Memory B cell (primary cell): ENCODE data around the gene OTUD4.
"Not testable (repeated sequence)": the region's sequence is repeated elsewhere in the genome, so short reads cannot be mapped to it uniquely, and the experiment has no call there.

Experiments
- ATAC-seq: fragments of 150-1000 bp; cut with Tn5 transposase; 2 replicates; pipeline ENCODE4 v1.10.0; 2021; ENCODE audit warnings: low read depth, mild to moderate bottlenecking, moderate library complexity
- DNase-seq, 2 donors: peaks; one replicate each; pipeline ENCODE4 v3.0.0; 2022; ENCODE audit warnings: low spot score in 2 of 2
- H3K27ac Mint-ChIP-seq: one replicate; pipeline ENCODE4 v1.8.0; 2022; ENCODE audit warnings: mild to moderate bottlenecking, moderate library complexity, mixed read lengths
- H3K27me3 Mint-ChIP-seq: one replicate; pipeline ENCODE4 v1.8.0; 2022; ENCODE audit warnings: mixed read lengths
- H3K36me3 Mint-ChIP-seq: one replicate; pipeline ENCODE4 v1.8.0; 2022; ENCODE audit warnings: mild to moderate bottlenecking, mixed read lengths
- H3K4me1 Mint-ChIP-seq: one replicate; pipeline ENCODE4 v1.8.0; 2022; ENCODE audit warnings: mixed read lengths
- H3K4me3 Mint-ChIP-seq: one replicate; pipeline ENCODE4 v1.8.0; 2022; ENCODE audit warnings: mild to moderate bottlenecking, moderate library complexity, mixed read lengths
- H3K9me3 Mint-ChIP-seq: one replicate; pipeline ENCODE4 v1.8.0; 2022; ENCODE audit warnings: mixed read lengths

OTUD4 gene

DNA sequence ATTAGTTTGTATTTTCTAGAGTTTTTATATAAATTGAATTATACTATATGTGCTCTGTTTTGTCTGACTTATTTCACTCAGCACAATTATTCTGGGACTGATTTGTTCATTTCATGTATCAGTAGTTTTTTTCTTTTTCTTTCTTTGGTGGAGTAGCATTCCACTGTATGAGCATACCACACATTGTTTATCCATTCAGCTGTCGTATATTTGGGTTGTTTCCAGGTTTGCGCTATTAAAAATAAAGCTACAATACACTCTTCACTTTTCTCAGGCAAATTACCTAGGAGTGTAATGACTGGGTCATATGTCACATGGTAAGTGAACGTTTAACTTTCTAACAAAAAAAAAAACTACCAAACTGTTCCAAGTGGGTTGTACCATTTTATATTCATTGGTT, 9.6 kb upstream of the OTUD4 start:
- DNase-seq (no peak), ATAC-seq (no peak)
- Mint-ChIP-seq H3K4me1 (peaks cover 9% of the 10 kb centered on the region), H3K4me3 (no peak overlapping the region), H3K27me3 (peaks cover 2% of the 10 kb centered on the region), H3K27ac (no peak overlapping the region), H3K9me3 (no peaks in the 10 kb centered on the region), H3K36me3 (no peaks in the 10 kb centered on the region)

DNA sequence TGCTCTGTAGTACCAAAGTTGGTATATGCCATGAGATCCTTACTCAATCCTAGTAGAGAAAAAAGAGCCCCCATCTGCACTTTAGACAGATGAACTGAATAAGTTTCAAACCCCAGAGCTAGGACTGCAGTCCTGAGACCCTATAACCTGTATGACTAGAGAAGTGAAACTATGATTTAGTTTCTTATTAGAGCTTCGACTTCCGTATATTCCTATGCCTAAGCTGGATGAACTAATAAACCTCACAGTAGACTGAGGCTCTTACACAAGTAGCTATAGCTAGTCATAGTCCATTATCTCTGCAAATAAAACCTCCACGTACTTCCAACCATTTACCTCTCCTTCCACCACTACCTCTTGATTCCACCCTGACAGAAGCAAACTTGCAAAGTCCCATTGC, 6.3 kb upstream of the OTUD4 start:
- Mint-ChIP-seq H3K27ac (peak overlapping the region; percentile 4), H3K9me3 (no peaks in the 10 kb centered on the region), H3K4me1 (peaks cover 6% of the 10 kb centered on the region), H3K36me3 (no peaks in the 10 kb centered on the region), H3K27me3 (no peaks in the 10 kb centered on the region), H3K4me3 (no peak overlapping the region)
- DNase-seq (no peak), ATAC-seq (peak; percentile 100)

DNA sequence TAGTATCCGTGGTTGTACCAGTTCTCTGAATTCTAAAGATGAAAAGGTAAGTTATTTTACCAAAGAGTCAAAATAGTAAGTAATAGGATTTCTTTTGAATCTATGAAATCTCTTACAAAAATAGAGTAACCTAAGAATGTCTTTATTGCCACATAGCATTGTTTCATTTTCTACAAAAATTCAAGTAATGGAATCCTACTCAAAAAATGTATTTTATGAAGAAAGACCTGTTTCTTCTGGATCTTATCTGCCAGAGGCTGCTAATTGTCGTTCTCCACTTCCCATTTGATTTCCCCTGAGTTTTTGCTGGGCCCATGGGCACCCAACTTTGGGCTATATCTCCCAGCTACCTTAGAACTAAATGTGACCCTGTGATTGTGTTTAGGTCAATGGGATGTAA, 3.2 kb upstream of the OTUD4 start:
- Mint-ChIP-seq H3K36me3 (no peaks in the 10 kb centered on the region), H3K27ac (no peak overlapping the region), H3K4me1 (peaks cover 15% of the 10 kb centered on the region), H3K9me3 (no peaks in the 10 kb centered on the region), H3K4me3 (no peak overlapping the region), H3K27me3 (no peaks in the 10 kb centered on the region)
- DNase-seq (no peak), ATAC-seq (no peak)

GRCh38 chr4:145183023-145183422, 2.6 kb upstream of the OTUD4 start:
- ATAC-seq, result no peak

GRCh38 chr4:145182222-145182621, 1.8 kb upstream of the OTUD4 start:
- Mint-ChIP-seq H3K36me3 (no peaks in the 10 kb centered on the region), H3K9me3 (no peaks in the 10 kb centered on the region), H3K4me1 (peaks cover 23% of the 10 kb centered on the region), H3K27me3 (no peaks in the 10 kb centered on the region), H3K27ac (no peak overlapping the region), H3K4me3 (peak overlapping the region; percentile 14)
- no peak for ATAC-seq
- no peak for DNase-seq

More at GRCh38 chr4:145183023-145183422, 2.6 kb upstream of the OTUD4 start:
- H3K36me3 Mint-ChIP-seq, result no peaks in the 10 kb centered on the region
- no peaks in the 10 kb centered on the region for H3K9me3 Mint-ChIP-seq
- DNase-seq, result no peak
- H3K27me3 Mint-ChIP-seq, result no peaks in the 10 kb centered on the region
- no peak overlapping the region for H3K27ac Mint-ChIP-seq
- H3K4me3 Mint-ChIP-seq, result no peak overlapping the region
- peaks cover 18% of the 10 kb centered on the region for H3K4me1 Mint-ChIP-seq

DNA sequence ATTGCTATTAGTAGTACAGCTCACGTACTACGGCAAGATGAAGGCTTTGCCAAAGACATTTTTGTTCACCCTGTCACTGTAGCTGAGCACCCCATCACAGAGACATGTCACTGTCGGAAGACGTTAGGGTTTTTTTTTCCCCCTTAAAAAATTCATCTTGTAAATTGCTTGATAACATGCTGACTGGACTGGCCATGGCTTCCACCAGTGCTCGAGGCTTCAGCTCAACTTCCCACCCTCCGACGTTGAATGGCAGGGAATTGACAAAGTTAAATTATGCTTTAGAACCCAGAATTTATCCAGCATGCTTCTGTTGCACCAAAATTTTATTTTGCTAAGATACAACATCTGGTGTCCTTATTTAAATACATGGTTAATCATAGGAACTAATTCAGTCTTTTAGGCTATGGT, 707 bp upstream of the OTUD4 start:
- H3K9me3 Mint-ChIP-seq, result no peaks in the 10 kb centered on the region
- no peak for DNase-seq
- ATAC-seq, result no peak
- peaks cover 22% of the 10 kb centered on the region for H3K4me1 Mint-ChIP-seq
- no peaks in the 10 kb centered on the region for H3K27me3 Mint-ChIP-seq
- H3K27ac Mint-ChIP-seq, result peak overlapping the region; percentile 97
- no peaks in the 10 kb centered on the region for H3K36me3 Mint-ChIP-seq
- peak overlapping the region; percentile 87 for H3K4me3 Mint-ChIP-seq

DNA sequence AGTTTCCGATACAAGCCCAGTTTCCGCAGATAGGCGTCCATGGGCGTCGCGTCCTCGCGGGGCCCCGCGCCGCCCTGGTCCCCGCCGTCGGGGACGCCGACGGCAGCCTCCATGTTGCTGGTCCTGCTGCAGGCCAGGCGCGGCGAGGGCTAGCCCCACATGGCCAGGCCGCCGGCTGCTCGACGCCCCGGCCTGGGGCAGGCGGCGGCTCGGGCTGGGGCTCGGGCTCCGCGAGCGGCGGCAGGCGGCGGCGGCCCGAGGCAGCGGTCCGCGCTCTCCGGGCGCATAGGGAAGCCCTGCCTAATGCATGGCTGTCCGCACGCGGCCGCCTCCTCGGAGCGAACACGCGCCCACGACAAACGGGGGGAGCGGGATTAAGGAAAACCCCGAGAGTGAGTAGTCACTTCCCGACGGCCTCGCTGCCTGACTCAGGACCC, 510 bp downstream of the OTUD4 start:
- ATAC-seq, result peak; percentile 20
- peak; percentile 46 to 71 for DNase-seq
- H3K27ac Mint-ChIP-seq, result peak overlapping the region; percentile 97
- H3K4me3 Mint-ChIP-seq, result peak overlapping the region; percentile 86
- not testable (repeated sequence) for H3K27me3 Mint-ChIP-seq, H3K9me3 Mint-ChIP-seq, H3K36me3 Mint-ChIP-seq
- peaks cover 26% of the 10 kb centered on the region for H3K4me1 Mint-ChIP-seq

DNA sequence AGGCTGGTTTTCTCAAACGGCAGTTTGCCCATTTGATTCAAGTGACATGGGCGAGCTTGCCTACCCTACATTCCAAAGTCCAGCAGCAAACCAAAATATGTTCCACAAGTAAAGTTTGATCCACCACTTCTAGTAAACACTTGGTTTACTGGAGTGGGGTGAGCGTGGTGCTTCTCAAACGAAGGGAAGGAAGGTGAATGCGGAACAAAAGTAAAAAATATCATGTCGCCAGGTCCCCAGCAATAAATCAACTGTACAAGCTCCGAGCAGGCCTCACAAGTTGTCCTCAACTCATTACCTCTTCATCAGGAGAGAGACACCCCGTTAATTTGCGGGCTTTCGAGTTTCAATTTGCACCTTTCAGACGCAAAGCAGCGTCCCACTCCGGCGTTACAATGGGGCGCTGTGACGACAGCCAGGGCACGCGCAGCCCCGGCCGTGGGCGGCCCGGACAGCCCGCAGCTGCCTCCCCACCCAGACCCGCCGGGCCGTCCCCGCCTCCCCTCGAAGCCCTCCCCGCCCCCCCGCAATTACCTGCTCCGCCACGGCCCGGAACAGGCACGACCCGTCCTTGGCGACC, 1.0 kb downstream of the OTUD4 start:
- Mint-ChIP-seq H3K9me3 (no peaks in the 10 kb centered on the region), H3K4me1 (peaks cover 29% of the 10 kb centered on the region), H3K4me3 (peak overlapping the region; percentile 92), H3K36me3 (no peaks in the 10 kb centered on the region), H3K27ac (peak overlapping the region; percentile 97), H3K27me3 (no peaks in the 10 kb centered on the region)
- ATAC-seq (peak; percentile 58), DNase-seq (peak; percentile 72 to 79)

DNA sequence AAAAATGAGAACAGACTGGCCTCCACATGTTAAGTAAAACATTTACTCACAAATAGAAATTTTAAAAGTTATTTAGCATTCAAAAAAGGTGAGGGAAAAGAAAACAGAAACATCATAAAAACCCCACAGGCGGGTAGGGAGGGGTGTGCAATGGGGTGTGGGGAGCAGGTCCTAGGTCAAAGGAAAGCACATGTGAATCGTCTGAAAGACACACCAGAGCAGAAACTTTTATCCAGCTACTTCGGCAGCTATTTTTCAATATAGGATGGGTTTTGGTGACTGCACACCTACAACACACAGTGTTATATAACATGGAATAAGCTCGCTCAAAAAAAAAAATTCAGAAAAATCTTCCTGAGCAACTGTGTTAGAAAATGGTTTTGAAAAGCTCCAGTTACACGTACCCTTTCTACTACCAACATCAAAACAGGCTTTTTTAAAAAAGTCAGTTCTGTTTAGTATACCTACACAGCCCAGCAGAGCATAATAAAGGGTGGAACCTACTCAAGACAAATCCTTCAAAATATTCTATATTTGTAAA, 1.6 kb downstream of the OTUD4 start:
- H3K27ac Mint-ChIP-seq, result peak overlapping the region; percentile 97
- no peaks in the 10 kb centered on the region for H3K9me3 Mint-ChIP-seq
- peaks cover 32% of the 10 kb centered on the region for H3K4me1 Mint-ChIP-seq
- ATAC-seq (no peak), DNase-seq (peak in 1 of 2 donors; percentile 17)
- H3K27me3 Mint-ChIP-seq, result no peaks in the 10 kb centered on the region
- H3K4me3 Mint-ChIP-seq, result peak overlapping the region; percentile 92
- H3K36me3 Mint-ChIP-seq, result peaks cover 3% of the 10 kb centered on the region

GRCh38 chr4:145177906-145178538, 2.4 kb downstream of the OTUD4 start:
- no peak for DNase-seq
- ATAC-seq, result no peak
- H3K4me1 Mint-ChIP-seq, result peaks cover 32% of the 10 kb centered on the region
- no peaks in the 10 kb centered on the region for H3K27me3 Mint-ChIP-seq
- peaks cover 6% of the 10 kb centered on the region for H3K36me3 Mint-ChIP-seq
- peak overlapping the region; percentile 97 for H3K27ac Mint-ChIP-seq
- peak overlapping the region; percentile 92 for H3K4me3 Mint-ChIP-seq
- no peaks in the 10 kb centered on the region for H3K9me3 Mint-ChIP-seq

DNA sequence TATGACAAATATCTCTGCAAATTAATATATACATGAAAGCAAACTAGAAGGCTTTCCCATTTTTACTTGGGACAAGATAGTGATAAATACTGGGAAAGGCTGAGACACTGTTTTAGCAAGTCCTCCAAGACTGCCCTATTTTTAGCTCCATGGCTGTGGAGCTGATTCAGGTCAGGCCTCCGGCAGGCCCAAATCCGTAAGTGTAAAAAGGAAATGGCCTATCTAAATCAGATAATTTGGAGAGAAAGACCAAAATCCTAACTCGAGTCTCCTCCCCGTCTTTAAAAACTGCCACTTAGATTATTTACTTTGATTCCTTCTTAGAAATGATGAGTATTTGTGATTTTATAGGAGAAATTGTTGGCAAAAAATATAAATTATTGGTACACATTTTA, 2.9 kb downstream of the OTUD4 start:
- peaks cover 36% of the 10 kb centered on the region for H3K4me1 Mint-ChIP-seq

DNA sequence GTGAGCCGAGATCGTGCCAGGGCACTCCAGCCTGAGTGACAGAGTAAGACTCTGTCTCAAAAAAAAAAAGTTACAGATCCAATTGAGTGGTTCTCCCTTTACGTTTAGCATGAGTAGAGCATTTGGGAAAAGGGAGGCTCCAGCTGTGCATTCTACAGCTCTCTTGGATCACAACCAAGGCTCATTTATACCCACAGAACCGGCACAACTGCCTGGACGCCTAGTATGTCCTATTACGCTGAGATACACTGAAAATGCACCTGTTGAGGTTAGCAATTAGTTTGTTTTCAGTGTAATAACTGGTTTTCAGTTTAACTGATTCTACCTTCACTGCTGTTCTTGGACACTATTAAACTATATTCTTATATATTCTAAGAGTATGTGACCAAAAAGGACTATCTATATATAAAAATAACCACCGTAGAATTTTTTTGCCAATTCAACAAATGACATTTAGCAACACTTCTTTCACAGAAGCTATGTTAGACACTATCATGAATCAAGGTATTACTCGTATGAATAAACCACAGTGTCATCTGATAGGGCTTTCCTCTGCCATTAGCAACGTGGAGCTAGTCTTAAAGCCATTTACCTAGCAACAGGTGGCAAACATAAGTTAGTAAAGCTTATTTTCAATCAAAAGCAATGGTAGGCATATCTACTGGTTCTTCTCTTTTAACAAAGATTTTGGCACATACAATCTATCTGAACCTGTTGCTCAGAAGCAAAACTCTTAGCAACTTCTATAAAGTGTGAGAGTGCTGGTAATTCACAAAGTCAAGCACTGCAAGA, 3.6 kb downstream of the OTUD4 start:
- H3K27ac Mint-ChIP-seq, result peak overlapping the region; percentile 97
- peak overlapping the region; percentile 92 for H3K4me3 Mint-ChIP-seq
- DNase-seq, result no peak
- H3K36me3 Mint-ChIP-seq, result peaks cover 9% of the 10 kb centered on the region
- no peak for ATAC-seq
- H3K4me1 Mint-ChIP-seq, result peaks cover 39% of the 10 kb centered on the region
- H3K9me3 Mint-ChIP-seq, result no peaks in the 10 kb centered on the region
- H3K27me3 Mint-ChIP-seq, result no peaks in the 10 kb centered on the region

More for the DNA sequence above, 2.9 kb downstream of the OTUD4 start:
- ATAC-seq (no peak), DNase-seq (no peak)
- Mint-ChIP-seq H3K4me3 (peak overlapping the region; percentile 92), H3K27ac (peak overlapping the region; percentile 97), H3K9me3 (no peaks in the 10 kb centered on the region), H3K36me3 (peaks cover 6% of the 10 kb centered on the region), H3K27me3 (no peaks in the 10 kb centered on the region)

DNA sequence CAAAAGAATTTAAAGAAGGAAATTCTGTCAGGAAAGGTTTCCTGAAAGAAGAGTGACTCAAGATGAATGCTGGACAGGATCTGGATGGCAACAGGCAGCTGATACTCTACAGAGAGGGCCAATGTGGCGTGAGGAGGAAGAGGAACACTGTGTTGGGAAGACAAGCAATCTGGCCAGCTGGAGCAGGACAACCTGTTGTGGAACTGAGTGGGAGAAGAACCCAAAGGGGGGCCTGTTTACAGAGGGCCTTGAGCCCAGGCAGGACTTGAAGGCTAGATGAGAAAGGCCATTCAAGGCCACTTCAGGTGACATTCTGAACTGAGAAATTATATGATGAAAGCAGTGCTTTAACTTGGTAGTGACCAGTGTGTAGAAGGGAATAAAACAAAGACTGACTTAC, 8.5 kb downstream of the OTUD4 start:
- H3K27ac Mint-ChIP-seq, result no peak overlapping the region
- DNase-seq, result no peak
- H3K27me3 Mint-ChIP-seq, result no peaks in the 10 kb centered on the region
- no peak for ATAC-seq
- no peaks in the 10 kb centered on the region for H3K9me3 Mint-ChIP-seq
- no peak overlapping the region for H3K4me3 Mint-ChIP-seq
- H3K36me3 Mint-ChIP-seq, result peaks cover 25% of the 10 kb centered on the region
- peaks cover 29% of the 10 kb centered on the region for H3K4me1 Mint-ChIP-seq

GRCh38 chr4:145170223-145170622, 10.2 kb downstream of the OTUD4 start:
- Mint-ChIP-seq H3K36me3 (peaks cover 25% of the 10 kb centered on the region), H3K27me3 (no peaks in the 10 kb centered on the region), H3K27ac (no peak overlapping the region)

More at GRCh38 chr4:145170223-145170622, 10.2 kb downstream of the OTUD4 start:
- ATAC-seq (no peak), DNase-seq (no peak)
- Mint-ChIP-seq H3K4me1 (peaks cover 23% of the 10 kb centered on the region), H3K4me3 (no peak overlapping the region), H3K9me3 (no peaks in the 10 kb centered on the region)
